ENCODE results near the gene LRRTM3.

LRRTM3 gene

GRCh38 chr10:66981361-66982052, 55.7 kb downstream of the LRRTM3 start:
- DNase-seq (ENCODE audit: low read depth): no peak
- TF ChIP-seq, protein P1, sequence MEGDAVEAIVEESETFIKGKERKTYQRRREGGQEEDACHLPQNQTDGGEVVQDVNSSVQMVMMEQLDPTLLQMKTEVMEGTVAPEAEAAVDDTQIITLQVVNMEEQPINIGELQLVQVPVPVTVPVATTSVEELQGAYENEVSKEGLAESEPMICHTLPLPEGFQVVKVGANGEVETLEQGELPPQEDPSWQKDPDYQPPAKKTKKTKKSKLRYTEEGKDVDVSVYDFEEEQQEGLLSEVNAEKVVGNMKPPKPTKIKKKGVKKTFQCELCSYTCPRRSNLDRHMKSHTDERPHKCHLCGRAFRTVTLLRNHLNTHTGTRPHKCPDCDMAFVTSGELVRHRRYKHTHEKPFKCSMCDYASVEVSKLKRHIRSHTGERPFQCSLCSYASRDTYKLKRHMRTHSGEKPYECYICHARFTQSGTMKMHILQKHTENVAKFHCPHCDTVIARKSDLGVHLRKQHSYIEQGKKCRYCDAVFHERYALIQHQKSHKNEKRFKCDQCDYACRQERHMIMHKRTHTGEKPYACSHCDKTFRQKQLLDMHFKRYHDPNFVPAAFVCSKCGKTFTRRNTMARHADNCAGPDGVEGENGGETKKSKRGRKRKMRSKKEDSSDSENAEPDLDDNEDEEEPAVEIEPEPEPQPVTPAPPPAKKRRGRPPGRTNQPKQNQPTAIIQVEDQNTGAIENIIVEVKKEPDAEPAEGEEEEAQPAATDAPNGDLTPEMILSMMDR (IDR thresholded peaks at IDR 0.05; ENCODE audit: low read depth, low read length, missing control alignments): no peak
- in situ Hi-C loops (cut with HindIII; ENCODE audit: low sequenced_read_pairs): no loop called here
- H3K4me3 ChIP-seq (ENCODE audit: low read depth, low read length): no peak overlapping the region

DNA sequence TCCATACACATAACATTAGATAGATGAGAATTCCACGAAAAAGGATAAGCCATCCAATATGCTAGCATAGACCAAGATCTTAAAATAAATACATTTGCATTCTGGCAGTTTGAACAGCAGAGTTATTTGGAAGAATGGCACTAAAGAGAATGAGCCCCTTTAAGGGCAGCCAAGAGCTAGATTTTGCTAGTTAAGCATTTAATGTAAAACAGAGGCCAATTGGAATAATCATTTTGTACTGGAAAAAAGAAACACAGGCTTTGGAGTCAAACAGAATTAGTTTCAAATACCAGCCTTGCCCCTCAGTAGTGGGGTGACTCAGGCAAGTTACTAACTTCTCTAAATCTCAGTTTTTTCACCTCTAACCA, 56.2 kb downstream of the LRRTM3 start:
- H3K4me3 ChIP-seq (ENCODE audit: low read depth, low read length): no peak overlapping the region
- TF ChIP-seq, protein P1 (IDR thresholded peaks at IDR 0.05; ENCODE audit: low read depth, low read length, missing control alignments): no peak
- no peak for DNase-seq (ENCODE audit: low read depth)
- in situ Hi-C loops (cut with HindIII; ENCODE audit: low sequenced_read_pairs): no loop called here

DNA sequence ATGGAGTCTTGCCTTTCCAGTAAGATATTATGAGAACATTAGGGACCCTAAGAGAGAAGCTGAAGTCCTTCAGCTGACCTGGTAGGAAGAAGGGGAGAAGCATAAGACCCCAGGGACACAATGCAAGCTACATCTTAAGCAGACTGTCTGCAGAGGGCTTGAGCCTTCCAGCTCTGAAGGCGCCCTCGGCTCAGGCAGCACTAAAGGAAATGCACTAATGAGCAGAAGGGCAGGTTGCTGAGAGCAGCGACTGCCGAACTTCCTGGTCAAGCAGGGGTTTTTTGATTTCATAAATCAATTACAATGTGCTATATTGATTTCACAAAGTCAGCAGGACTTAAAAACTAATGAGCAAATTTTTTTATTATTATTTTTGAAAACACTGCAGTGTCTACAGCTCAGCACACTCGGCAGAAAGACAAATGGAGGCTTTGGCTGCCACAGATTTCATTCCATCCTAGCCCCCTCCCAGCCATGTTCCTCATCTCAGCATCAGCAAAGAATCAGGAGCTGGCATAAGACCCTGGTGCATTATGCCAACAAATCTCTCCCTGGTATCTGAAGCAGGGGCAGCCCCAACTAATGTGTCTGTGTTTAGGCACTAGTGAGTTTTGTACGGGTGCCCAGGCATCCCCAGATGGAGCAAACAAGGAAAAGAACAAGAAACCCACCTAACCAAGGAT, 57.1 kb downstream of the LRRTM3 start:
- TF ChIP-seq, protein P1 (IDR thresholded peaks at IDR 0.05; ENCODE audit: low read depth, low read length, missing control alignments): no peak
- in situ Hi-C loops (cut with HindIII; ENCODE audit: low sequenced_read_pairs): no loop called here
- H3K4me3 ChIP-seq (ENCODE audit: low read depth, low read length): no peak overlapping the region
- DNase-seq (ENCODE audit: low read depth): no peak

GRCh38 chr10:66983475-66983818, 57.6 kb downstream of the LRRTM3 start:
- no peak overlapping the region for H3K4me3 ChIP-seq (ENCODE audit: low read depth, low read length)
- in situ Hi-C loops (cut with HindIII; ENCODE audit: low sequenced_read_pairs): no loop called here
- DNase-seq (ENCODE audit: low read depth): no peak
- TF ChIP-seq, protein P1 (IDR thresholded peaks at IDR 0.05; ENCODE audit: low read depth, low read length, missing control alignments): no peak

DNA sequence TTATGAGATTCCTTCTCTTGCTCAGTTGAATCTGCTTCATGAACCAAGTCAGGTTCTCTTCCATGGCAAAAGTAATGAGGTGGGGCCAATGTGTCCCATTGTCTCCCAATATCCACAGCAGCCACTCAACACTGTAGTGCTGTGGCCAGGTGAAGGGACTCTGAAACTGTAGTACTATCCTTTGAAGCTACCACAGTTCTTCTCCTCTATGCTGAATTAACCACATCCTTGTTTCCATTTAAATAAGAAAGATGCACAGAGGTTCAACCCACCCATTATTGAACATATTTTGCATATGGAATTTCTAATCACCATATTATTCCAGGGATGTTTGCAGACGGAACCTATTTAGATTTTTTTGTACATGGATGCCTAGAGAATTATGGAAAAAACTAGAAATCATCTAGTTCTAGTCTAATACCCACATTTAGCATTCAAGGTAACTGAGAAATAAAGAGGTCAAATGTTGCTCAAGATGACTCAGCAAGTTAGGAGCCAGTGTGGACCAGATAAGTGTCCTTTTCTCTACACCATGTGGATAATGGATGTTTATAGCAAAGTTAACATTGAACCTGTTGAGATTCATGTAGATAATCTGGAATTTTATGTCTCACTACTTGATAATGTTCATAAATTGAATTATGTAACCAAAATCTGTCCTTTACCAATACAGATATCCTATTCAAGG, 64.5 kb downstream of the LRRTM3 start:
- DNase-seq (ENCODE audit: low read depth): no peak
- H3K4me3 ChIP-seq (ENCODE audit: low read depth, low read length): no peak overlapping the region
- TF ChIP-seq, protein P1 (IDR thresholded peaks at IDR 0.05; ENCODE audit: low read depth, low read length, missing control alignments): no peak
- in situ Hi-C loops (cut with HindIII; ENCODE audit: low sequenced_read_pairs): no loop called here

DNA sequence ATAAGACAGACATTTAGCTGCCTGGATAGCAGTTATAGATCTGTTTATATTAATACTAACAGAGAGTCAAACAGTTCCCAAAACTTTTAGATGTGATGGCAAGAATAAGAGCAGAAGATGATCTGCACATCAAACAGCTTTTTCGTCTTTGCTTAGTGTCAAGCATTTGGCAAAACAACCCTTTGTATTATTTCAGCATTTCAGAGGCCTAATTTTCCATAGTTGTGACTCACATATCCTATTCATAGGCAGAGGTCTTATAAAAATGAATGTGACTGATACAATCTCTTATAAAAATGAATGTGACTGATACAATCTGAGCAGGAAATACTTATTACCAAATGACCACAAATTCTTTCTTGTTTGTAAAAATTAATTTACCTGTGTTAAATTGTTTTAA, 71.2 kb downstream of the LRRTM3 start:
- in situ Hi-C loops (cut with HindIII; ENCODE audit: low sequenced_read_pairs): no loop called here
- TF ChIP-seq, protein P1 (IDR thresholded peaks at IDR 0.05; ENCODE audit: low read depth, low read length, missing control alignments): no peak
- H3K4me3 ChIP-seq (ENCODE audit: low read depth, low read length): no peak overlapping the region
- no peak for DNase-seq (ENCODE audit: low read depth)
